LNCaP clone FGC (cell line): ENCODE results near the gene NCBP2.

ENCODE experiments used
- DNase-seq: peaks from one replicate; pipeline ENCODE4 v3.0.0-alpha.2; 2011; ENCODE audit warnings: low read depth
- H3K4me3 ChIP-seq: 2 replicates; pipeline ENCODE4 v1.5.1; 2011; ENCODE audit warnings: mild to moderate bottlenecking, low read depth, low read length, control low read depth
- TF ChIP-seq, protein P1 (sequence below): IDR thresholded peaks from 2 replicates; pipeline ENCODE4 v1.5.1; 2012; ENCODE audit warnings: mild to moderate bottlenecking; ENCODE audit not compliant: control insufficient read depth, insufficient read depth; ENCODE audit errors: extremely low read depth

NCBP2 gene

DNA sequence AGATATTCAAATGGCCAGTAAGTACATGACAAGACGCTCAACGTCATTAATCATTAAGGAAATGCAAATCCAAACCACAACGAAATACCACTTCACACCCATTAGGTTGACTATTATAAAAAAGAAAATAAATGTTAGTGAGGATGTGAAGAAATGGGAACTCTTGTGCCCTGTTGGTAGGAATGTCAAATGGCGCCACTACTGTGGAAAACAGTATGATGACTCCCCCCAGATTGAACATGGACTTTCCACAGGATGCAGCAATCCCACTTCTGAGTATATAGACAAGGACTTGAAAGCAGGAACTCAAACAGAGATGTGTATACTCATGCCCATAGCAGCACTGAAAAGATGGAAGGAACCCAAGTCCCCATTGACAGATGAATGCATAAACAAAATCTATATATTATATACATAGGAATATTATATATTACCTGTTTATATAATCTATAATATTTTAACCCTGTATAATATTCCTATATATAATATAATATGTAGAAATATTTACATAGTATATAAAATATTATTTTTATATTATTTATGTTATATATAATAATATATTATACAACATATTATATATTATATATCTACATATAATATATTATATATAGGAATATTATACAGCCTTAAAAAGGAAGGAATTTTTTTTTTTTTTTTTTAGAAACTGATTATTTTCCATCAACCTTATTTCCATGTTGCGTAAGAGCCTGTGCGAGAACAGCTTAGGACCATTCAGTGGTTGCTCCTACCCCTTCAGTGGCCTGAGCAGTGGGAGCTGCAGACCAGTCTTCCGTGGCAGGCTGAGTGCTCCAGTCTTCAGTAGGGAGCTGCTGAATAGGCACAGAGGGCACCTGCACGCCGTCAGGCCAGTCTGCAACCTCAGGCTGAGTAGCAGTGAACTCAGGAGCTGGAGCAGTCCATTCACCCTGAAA lies 43.9 kb upstream of the NCBP2 start:
- DNase-seq: no peak
- TF ChIP-seq, protein P1, sequence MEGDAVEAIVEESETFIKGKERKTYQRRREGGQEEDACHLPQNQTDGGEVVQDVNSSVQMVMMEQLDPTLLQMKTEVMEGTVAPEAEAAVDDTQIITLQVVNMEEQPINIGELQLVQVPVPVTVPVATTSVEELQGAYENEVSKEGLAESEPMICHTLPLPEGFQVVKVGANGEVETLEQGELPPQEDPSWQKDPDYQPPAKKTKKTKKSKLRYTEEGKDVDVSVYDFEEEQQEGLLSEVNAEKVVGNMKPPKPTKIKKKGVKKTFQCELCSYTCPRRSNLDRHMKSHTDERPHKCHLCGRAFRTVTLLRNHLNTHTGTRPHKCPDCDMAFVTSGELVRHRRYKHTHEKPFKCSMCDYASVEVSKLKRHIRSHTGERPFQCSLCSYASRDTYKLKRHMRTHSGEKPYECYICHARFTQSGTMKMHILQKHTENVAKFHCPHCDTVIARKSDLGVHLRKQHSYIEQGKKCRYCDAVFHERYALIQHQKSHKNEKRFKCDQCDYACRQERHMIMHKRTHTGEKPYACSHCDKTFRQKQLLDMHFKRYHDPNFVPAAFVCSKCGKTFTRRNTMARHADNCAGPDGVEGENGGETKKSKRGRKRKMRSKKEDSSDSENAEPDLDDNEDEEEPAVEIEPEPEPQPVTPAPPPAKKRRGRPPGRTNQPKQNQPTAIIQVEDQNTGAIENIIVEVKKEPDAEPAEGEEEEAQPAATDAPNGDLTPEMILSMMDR: no peak
- H3K4me3 ChIP-seq: no peak overlapping the region

GRCh38 chr3:196985298-196985697 lies 43.0 kb upstream of the NCBP2 start:
- DNase-seq: no peak
- TF ChIP-seq, protein P1: no peak
- H3K4me3 ChIP-seq: no peak overlapping the region

GRCh38 chr3:196983186-196983585 lies 40.9 kb upstream of the NCBP2 start:
- TF ChIP-seq, protein P1: no peak
- no peak for DNase-seq
- H3K4me3 ChIP-seq: no peak overlapping the region

DNA sequence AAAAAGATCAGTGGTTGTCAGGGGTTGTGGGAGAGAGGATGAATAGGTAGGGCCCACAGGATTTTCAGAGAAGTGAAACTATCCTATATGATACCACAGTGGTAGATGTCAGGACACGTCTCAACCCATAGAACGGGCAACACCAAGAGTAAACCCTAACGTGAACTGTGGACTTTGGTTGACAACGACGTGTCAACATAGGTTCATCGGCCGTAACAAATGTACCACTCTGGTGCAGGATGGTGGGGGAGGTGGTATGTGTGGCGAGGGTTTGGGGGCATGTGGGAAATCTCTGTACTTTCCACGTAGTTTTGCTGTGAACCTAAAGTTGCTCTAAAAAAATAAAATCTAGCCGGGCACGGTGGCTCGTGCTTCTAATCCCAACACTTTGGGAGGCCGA lies 39.3 kb upstream of the NCBP2 start:
- no peak overlapping the region for H3K4me3 ChIP-seq
- TF ChIP-seq, protein P1: no peak
- no peak for DNase-seq

GRCh38 chr3:196979545-196979944 lies 37.2 kb upstream of the NCBP2 start:
- H3K4me3 ChIP-seq: no peak overlapping the region
- TF ChIP-seq, protein P1: no peak
- DNase-seq: no peak

GRCh38 chr3:196976941-196977340 lies 34.6 kb upstream of the NCBP2 start:
- TF ChIP-seq, protein P1: no peak
- H3K4me3 ChIP-seq: no peak overlapping the region
- DNase-seq: no peak
